Inflammatory macrophage treated with lipopolysaccharide for 4 hours (primary cell): ENCODE measurements around the gene CCL27.

Experiments
- DNase-seq: peaks from one replicate; pipeline ENCODE4 v3.0.0-alpha.2; 2020

The CCL27 gene

GRCh38 chr9:34684145-34684544, 21.7 kb upstream of the CCL27 start:
- DNase-seq: no peak

GRCh38 chr9:34675869-34676268, 13.4 kb upstream of the CCL27 start:
- DNase-seq: no peak

- peak; percentile 83 for DNase-seq
Measured at GRCh38 chr9:34675048-34675714, 12.7 kb upstream of the CCL27 start.

GRCh38 chr9:34674440-34674839, 12.0 kb upstream of the CCL27 start:
- no peak for DNase-seq

- DNase-seq: no peak
Measured at GRCh38 chr9:34671307-34671706, 8.8 kb upstream of the CCL27 start.

GRCh38 chr9:34669809-34670562, 7.5 kb upstream of the CCL27 start:
- no peak for DNase-seq

- peak; percentile 92 for DNase-seq
Measured at GRCh38 chr9:34665381-34666250, 3.2 kb upstream of the CCL27 start.

- no peak for DNase-seq
Measured at GRCh38 chr9:34665067-34665380, 2.6 kb upstream of the CCL27 start.

- DNase-seq: peak; percentile 80
Measured at GRCh38 chr9:34664281-34665066, 2.0 kb upstream of the CCL27 start.

GRCh38 chr9:34663303-34663605, 797 bp upstream of the CCL27 start:
- DNase-seq: no peak

- DNase-seq: no peak
Measured at GRCh38 chr9:34659592-34660253, 2.7 kb downstream of the CCL27 start.

- no peak for DNase-seq
Measured at GRCh38 chr9:34658461-34658860, 4.0 kb downstream of the CCL27 start.

- DNase-seq: no peak
Measured at GRCh38 chr9:34656992-34657391, 5.5 kb downstream of the CCL27 start.

GRCh38 chr9:34655394-34655793, 7.1 kb downstream of the CCL27 start:
- DNase-seq: no peak

GRCh38 chr9:34654323-34655051, 8.0 kb downstream of the CCL27 start:
- no peak for DNase-seq

GRCh38 chr9:34653151-34654072, 9.0 kb downstream of the CCL27 start:
- DNase-seq: no peak

GRCh38 chr9:34652602-34653000, 9.9 kb downstream of the CCL27 start:
- DNase-seq: no peak

- DNase-seq: peak; percentile 68
Measured at GRCh38 chr9:34651876-34652601, 10.4 kb downstream of the CCL27 start, which contains the start of gene IL11RA. Gene IL11RA, plus strand, starts transcription at chr9:34652185. Its CDS starts 3,033 bp downstream, at chr9:34655218.

- no peak for DNase-seq
Measured at GRCh38 chr9:34651321-34651720, 11.1 kb downstream of the CCL27 start.

GRCh38 chr9:34650816-34651215, 11.6 kb downstream of the CCL27 start:
- DNase-seq: no peak
